Stimulated activated CD4-positive, alpha-beta T cell treated with anti-CD3 and anti-CD28 coated beads, Interleukin-1b, Interleukin-23, amount 100 ng/mL, for 1 hour (primary cell): ENCODE results near the gene GOLGA6D.
A peak's percentile ranks its signal among the peaks of the same experiment; 100 is the strongest.
"Not testable (repeated sequence)": the region's sequence is repeated elsewhere in the genome, so short reads cannot be mapped to it uniquely, and the experiment has no call there.

Source experiments
- DNase-seq, 2 donors: peaks; one replicate each; pipeline ENCODE4 v3.0.0-alpha.2; 2020; ENCODE audit warnings: low read depth in 2 of 2

GOLGA6D gene

DNA sequence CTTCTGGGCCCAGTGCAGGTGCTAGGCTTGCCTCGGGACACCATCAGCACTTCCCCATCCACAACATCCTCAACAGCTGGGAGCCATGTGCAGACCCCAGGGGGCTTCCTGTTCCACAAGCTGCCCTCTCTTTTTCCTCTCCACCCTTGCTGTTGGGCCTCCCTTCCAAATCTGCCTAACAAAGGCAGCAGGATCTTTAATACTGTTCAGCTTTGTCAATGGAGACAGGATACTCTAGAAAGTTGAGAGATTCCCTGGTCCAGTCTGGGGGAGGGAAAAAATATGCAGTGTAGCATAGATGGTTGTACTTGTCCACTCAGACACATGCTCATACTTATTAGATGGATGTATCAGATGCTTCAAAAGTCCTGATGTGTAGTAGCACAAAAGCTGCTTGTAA, 4.1 kb upstream of the GOLGA6D start:
- not testable (repeated sequence) for DNase-seq

DNA sequence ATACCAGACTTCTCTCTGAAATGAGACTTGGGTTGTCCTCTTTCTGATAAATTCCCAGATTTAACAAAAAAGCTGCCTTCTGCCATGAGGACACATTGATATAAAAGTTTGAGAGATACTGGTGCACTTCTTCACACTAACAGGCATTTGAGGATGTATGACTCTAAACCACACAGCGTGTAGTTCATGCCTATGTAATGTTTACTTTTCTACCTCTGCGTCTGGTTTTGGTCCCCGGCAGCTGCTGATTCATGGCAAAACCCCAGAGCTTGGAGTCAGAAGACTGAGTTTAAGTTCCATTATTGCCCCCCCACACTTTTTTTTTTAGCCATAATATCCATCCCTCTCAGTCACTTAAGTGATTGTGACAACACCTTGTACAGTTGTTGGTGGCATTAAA, 1.5 kb downstream of the GOLGA6D start:
- DNase-seq: not testable (repeated sequence)

DNA sequence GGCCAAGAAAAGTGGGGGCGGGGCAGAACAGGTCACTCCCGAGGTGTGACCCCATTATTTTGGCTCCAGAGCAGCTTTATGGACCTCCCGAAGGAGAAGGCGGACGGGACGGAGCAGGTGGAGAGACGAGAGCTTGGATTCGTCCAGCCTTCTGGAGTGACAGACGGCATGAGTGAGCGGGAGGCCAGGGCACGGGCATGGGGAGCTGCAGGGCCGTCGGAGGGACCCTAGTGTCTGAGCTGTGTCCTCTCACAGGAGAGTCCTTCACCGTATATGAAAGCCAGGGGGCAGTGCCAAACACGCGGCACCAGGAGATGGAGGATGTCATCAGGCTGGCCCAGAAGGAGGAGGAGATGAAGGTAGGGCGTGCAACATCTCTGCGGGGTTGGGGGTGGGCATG, 11.0 kb downstream of the GOLGA6D start:
- DNase-seq: not testable (repeated sequence)

DNA sequence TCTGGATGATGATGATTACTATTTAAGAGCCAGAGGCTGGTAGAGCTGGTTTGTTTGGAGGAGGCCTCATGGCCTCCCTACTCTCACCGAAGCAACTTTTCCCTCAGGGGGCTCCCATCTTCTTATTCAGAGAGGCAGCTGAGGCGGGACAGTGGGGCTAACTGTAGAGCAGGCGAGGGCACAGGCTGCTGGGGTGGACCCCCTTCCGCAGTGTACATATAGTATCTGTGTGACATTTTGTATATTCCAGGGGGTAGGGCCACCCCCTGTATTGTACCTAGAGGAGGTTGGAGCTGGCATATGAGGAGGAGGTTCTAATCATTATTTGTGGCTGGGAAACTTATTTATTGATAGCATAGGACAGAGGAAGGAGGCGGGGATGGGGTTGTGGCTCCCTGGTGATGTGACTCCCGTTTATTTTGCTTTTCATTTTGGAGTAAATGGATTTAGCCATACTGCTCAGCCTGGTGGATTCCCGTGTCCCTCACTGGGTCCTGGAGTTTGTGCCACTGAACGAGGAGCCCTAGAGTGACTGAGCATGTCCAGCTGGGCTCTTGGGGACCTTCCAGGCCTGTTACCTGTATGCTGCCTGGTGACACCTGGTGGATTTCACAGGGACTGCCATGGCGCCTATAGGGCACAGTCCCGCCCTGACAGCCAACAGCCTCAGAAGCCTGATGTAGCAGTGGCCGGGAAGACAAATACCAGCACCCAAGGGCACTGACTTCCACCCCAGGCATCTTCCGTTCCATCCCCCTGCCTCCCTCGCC, 16.1 kb downstream of the GOLGA6D start:
- not testable (repeated sequence) for DNase-seq

DNA sequence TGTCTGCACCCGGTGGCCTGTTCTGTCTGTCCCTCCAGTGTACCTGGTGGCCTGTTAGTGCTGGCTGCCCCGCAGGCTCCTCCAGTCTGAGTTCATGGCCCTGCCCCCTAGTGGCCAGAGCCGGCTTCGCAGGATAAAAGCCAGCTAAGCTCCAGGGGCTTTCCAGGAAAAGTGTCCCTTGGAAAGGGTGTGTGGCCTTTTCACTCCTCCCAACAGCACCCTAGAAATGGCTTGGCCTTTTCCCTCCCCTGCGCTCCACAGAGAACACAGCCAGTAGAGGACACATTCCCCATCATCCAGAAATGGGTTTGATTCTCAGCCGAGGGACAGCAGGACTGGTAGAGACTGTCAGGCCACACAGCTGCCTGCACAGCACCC, 16.7 kb downstream of the GOLGA6D start:
- peak; percentile 28 to 37 for DNase-seq

DNA sequence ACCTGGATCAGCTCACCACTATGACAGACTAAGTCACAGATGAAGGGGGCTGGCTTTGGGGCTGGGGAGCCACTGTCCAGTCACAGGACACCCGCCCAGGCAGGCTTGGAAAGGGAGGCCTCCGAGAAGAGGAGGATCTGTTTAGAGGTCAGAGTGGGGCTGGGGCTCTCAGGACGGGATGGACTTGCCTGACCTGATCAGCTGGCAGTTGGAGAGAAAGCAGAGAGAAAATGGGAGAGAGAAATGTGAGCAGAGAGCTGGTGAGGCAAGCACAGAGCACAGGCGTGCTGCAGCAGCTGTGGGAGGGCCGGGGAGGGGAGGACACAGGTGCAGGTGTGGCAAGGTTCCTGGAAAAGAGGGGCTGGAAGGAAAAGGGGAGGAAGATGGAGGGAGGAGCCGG, 17.4 kb downstream of the GOLGA6D start:
- DNase-seq: not testable (repeated sequence)

DNA sequence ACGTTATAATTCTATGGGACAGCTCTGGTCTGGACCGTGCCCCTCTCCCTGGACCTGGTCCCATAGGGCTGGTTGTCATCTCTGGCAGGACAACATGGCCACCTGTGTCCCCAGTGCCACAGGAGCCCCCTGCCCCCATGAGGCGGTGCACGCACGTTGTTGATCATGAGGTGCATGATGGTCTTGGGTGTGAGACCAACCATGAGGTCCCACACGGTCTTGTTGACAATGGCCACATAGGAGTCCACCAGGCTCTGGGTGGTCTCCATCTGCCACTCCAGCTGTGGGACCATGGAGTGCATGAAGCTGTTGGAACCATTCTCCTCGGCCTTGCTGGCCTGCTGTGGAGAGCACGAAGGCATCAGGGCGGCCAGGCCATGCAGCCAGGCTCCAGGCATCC, 19.7 kb downstream of the GOLGA6D start:
- DNase-seq: no peak

DNA sequence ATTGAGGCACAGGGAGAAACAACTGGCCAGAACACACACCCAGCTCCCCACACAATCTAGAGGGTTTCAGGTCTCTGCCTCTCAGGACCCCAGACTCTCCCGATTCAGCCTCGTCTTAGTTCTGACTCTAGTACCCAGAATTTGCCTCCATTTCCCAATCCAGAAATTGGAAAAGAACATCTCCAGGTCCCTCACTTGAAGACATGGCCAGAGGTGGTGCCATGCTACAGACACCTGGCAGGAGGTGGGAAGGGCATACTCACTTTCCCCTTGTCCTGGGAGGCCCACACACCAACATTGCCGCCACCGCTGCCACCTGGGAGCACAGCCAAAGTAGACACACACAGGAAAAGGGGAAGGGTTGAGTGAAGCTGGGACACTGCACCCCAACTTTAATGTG, 20.1 kb downstream of the GOLGA6D start:
- not testable (repeated sequence) for DNase-seq

DNA sequence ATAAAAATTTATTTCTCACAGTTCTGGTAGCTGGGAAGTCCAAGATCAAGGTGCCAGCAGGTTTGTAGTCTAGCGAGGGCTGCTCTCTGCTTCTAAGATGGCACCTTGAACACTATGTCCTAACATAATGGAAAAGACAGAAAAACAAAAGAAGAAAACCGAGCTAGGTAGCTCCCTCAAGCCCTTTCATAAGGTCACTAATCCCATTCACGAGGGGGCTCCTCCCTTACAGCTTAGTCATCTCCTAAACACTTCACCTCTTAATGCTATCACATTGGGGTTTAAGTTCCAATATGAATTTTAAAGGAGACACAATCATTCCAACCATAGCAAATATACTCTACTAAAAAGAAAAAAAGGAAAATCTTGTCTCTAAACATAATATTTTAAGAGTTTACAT, 23.6 kb downstream of the GOLGA6D start:
- no peak for DNase-seq

DNA sequence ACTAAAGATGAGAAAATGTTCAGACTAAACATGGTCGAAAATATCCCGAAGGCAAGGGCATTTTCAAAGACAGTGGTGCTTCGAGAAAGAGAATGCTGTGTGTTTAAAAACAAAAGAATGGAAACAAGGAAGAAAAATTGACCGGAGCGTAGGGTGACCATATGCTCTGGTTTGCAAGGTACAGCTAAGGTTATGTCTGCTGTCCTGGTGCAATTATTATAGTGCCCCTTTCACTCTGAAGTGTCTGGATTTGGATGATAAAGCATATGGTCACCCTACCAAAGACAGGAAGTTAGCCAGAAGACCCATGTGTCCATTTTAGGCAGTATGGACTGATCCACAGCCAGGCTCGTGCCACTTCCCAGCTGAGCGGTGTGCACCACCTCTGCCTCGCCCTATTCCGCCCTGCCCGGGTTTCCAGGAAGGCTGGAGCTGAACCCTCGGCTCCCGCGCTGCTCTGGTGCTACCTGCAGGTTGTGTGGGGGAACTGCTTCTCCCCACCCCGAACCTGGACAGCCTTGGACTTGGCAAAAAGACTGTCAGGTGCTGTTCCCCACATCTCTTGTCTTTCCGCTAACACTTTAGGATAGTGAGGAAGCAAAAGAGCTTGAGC, 25.2 kb downstream of the GOLGA6D start:
- no peak for DNase-seq

DNA sequence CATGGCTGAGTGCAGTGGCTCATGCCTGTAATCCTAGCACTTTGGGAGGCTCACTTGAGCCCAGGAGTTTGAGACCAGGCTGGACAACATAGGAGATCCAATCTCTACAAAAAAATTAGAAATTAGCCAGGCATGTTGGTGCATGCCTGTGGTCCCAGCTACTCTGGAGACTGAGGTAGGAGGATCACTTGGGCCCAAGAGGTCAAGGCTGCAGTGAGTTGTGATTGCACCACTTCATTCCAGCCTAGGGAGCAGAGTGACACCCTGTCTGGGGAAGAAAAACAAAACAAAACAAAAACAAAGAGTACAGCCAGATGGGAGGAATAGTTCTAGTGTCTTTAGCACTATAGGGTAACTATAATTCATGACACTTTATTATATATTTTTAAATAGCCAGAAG, 27.1 kb downstream of the GOLGA6D start:
- DNase-seq: no peak

DNA sequence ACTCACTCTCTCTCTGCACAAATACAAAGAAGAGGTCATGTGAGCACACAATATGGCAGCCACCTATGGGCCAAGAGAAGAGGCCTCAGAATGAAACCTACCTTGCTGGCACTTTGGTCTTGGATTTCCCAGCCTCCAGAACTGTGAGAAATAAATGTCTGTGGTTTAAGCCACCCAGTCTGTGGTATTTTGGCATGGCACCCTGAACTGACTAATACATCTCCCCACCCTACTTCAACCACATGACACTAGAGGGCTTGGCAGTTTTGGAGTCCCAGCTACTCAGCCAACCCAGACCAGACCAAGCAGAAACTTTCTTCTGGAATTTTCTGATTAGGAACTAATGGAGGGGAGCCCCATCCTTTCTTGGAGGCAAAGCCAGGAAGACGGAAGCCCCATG, 29.9 kb downstream of the GOLGA6D start:
- not testable (repeated sequence) for DNase-seq

DNA sequence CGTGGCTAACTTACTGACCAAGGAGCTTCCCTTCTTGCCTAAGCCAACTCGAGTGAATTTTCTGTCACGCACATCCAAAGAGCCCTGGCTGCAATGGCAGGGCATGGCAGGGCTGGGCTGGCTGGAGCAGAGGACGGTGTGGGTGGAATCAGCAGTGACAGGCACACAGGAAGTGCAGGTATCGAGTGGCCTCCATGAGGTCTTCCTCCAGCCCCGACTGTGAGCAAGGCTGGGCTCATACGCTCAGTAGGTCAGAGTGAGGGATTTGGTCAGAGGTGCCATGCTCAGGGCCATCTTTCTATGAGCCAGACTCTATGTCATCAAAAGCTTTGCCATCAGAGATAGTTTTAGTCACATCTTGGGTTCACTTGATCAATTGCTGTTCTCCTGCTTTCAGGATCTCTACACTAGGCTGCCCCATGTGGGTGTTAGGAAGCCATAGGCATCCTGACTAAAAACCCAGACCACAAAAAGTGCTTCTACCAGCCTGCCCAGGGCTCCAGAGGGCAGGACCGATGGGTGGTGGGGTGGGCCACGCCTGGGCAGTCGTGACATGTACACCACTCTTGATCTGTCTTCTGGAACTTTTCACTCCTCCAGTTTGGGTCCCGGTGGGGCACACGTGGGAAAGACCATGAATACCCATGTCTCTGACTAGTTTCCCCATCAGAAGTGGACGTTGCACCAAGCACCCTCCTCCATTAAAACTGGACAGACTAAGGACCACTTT, 30.6 kb downstream of the GOLGA6D start:
- no peak for DNase-seq

DNA sequence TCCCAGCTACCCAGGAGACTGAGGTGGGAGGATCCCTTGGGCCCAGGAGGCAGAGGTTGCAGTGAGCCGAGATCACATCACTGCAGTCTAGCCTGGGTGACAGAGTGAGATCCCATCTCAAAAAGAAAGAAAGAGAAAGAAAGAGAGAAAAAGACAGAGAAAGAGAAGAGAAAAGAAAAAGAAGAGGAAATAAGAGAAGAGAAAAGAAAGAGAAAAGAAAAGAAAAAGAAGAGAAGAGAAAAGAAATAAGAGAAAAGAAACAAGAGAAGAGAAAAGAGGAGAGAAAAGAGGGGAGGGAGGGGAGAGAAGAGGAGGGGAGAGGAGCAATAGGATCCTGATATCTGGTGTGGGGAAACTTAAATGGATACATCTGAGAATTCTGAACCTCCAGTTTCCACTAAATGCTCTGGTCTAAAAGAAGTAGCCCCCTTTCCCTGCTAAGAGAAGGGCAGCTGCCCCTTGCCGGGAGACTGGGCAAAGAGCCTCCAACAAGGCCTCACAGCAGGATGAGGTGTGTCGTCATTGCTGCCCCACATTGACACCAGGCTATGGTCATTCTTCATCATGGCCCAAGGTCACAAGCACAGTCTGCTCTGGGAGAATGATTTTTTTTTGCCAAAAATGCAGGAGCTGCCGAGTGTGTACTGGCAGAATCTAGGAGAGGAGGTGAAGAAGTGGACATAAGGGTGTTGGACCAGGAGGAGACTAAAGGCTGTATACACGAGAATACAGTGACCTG, 32.1 kb downstream of the GOLGA6D start:
- no peak for DNase-seq

DNA sequence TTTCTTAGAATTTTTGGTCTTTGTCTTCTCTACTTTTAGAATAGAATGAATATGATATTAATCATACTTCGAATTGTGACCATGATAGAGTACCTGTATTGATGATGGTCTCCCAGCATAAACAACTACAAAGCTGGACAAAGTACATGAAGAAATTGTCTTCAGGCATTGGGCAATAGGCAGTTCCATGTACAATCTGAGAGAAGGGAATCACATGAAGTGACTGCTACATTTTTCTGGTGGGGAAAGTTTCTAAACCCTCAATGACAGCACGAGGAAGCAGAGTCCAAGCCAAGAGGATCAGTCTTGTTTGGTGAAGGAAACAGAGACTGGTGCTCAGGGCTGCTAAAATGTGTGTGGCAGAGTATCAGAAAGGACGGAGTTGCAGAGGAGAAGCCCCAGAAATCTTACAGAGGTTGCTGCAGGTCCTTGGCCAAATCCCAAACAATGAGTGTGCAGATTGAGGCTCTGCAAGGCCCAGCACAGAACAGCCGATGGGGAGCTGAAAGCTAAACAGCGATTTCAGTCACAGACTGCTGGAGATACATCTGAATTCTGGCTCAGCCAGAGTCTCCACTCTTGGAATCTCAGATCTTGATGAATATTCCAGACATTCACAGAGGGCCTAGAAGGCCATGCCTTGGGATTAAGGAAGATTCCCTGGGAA, 36.7 kb downstream of the GOLGA6D start:
- DNase-seq: not testable (repeated sequence)

DNA sequence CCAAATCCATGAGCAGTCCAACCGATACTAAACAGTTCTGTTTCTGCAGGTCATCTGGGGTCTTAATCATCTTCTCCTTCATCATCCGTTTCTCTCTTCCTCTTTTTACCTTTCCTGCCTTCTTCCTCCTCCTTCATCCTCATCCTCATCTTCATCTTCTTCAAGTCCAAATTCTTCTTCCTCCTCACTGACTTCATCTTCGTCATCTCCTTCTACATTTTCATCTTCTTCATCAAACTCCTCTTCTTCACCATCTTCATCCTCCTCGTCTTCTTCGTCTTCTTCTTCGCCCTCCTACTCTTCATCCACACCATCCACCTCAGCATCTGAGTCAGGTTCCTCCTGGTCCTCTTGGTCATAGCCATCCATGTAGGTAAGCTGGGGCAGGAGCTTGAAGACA, 39.1 kb downstream of the GOLGA6D start:
- DNase-seq: no peak

DNA sequence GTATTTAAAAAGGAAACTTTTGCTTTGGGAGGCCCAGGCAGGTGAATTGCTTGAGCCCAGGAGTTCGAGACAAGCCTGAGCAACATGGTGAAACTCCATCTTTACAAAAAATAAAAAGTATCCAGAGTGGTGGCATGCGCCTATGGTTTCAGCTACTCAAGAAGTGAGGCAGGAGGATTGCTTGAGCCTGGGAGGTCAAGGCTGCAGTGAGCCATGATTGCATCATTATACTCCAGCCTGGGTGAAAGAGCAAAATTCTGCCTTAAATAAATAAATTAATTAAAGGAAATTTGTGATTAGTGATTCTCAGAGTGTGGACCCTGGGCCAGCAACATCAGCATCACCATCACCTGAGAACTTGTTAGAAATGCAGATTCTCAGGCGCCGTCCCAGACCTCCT, 43.3 kb downstream of the GOLGA6D start:
- DNase-seq: no peak

DNA sequence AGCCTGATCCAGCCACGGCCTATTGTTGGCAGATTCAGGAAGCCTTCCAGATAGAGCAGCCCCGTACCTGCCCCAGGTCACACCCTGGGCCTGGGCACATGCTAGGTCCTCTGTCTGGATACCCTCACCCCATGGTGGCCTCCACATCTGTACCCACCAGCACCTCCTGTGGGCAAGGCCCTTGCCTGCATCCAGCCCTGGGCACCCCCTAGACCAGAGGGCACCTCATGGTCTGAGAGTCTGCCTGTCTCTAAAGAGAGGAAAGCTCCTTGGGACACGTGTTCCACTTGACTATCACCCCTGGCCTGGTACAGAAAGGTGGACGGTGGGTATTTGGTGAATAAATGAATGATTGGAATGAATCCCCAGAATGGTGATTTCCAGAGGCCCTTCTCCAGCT, 44.4 kb downstream of the GOLGA6D start:
- DNase-seq: no peak

DNA sequence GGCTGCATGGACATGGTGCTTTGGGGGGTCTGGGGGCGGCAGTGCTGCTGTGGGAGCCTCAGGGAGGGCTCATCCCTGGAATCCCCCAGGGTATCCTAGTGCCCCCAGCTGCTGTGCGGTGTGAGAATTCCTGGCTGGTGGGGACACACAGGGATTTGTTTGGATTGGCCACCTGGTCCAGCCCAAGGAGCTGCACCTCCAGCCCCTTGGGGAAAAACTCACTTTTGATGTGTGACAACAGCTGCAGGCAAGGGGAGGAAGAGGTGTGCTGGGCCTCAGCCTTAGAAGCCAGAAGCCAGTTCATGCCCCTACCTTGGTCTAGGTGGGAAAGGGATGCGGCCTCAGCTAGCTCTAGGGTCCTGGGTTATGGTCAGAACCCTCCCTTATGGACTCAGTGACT, 44.9 kb downstream of the GOLGA6D start:
- no peak for DNase-seq

DNA sequence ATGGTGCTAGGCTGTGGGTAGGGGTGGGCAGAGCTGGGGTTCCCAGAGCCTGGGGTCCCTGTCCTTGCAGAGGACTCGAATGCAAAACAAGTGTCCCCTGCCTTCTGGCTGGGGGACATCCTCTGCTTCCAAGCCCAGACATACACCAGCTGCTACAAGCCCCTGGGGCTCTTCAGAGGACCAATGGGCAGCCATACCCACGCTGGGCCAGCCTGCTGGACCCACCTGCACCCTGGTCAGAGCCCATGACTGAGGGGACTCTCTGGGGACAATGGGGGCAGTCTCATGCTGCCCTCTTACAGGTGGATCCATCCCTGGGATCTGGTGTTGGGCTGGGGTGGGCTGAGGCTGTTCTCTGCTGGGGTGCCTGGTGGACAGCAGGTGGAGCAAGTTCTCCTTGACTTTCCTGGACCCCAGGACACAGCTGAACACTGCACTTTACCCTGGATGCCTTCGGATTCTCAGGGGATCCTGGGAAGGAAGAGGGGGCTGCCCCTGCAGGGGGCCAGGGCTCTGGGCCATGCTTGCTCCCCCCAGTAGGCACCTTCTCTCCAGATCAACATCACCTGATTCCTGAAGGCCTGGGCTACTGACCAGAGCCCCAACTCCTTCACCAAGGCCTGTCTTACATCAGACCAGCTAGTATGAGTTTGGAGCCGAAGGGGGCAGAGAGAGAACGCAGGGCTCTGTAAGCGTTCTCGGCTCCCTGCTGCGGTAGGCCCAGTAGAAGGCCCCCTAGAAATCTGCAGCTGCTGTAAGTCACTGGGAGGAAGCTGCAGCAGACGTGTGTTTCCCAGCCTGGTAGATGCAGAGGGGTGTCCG, 46.1 kb downstream of the GOLGA6D start:
- DNase-seq: no peak

DNA sequence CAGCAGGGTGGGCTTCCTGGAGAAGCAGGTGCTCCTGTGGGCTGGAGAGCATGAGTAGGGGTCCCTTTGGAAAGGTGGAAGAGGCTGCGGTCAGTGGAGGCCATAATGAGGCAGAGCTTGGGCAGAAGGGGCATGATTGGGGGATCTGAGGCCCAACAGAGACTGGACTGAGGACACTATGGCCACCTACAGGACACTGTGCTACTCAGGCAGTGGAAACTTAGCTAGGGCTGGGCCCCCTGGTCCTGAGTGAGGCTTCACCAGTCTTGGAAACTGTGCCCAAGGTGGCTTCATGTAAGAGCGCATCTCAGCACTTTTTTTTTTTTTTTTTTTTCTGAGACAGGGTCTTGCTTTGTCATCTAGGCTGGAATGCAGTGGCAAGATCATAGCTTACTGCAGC, 46.9 kb downstream of the GOLGA6D start:
- no peak for DNase-seq
